Brain microvascular endothelial cell (primary cell): ENCODE measurements around the gene JAM3.

Experiments
- DNase-seq: peaks from one replicate; pipeline ENCODE4 v3.0.0-alpha.2; 2020
- H3K27ac ChIP-seq: fragments of 250-450 bp; sonication (Bioruptor Pico); 2 replicates; pipeline ENCODE4 v1.5.1; 2020; ENCODE audit warnings: mild to moderate bottlenecking, moderate library complexity
- H3K27me3 ChIP-seq: fragments of 250-450 bp; sonication (Bioruptor Pico); replicated peaks from 2 replicates; pipeline ENCODE4 v1.5.1; 2020; ENCODE audit warnings: mild to moderate bottlenecking
- H3K36me3 ChIP-seq: fragments of 250-450 bp; sonication (Bioruptor Pico); replicated peaks from 2 replicates; pipeline ENCODE4 v1.5.1; 2020; ENCODE audit warnings: mild to moderate bottlenecking
- H3K4me3 ChIP-seq: 2 replicates; pipeline ENCODE4 v1.5.1; 2011; ENCODE audit warnings: low read depth, mild to moderate bottlenecking, control low read depth, low read length, moderate library complexity
- in situ Hi-C: cut with HindIII; loops from 2 replicates; pipeline ENCODE4 v1.10.0; 2017; ENCODE audit warnings: low sequenced_read_pairs, low pct_ligation_motif_present
- TF ChIP-seq, protein P1 (sequence below): IDR thresholded peaks from 2 replicates; pipeline ENCODE4 v1.5.1; 2011; ENCODE audit warnings: low read depth, mild to moderate bottlenecking, moderate library complexity, low read length, control low read depth, inconsistent platforms; ENCODE audit errors: missing control alignments

Gene JAM3

GRCh38 chr11:134124660-134125451, 56.0 kb downstream of the JAM3 start:
- TF ChIP-seq, protein P1, sequence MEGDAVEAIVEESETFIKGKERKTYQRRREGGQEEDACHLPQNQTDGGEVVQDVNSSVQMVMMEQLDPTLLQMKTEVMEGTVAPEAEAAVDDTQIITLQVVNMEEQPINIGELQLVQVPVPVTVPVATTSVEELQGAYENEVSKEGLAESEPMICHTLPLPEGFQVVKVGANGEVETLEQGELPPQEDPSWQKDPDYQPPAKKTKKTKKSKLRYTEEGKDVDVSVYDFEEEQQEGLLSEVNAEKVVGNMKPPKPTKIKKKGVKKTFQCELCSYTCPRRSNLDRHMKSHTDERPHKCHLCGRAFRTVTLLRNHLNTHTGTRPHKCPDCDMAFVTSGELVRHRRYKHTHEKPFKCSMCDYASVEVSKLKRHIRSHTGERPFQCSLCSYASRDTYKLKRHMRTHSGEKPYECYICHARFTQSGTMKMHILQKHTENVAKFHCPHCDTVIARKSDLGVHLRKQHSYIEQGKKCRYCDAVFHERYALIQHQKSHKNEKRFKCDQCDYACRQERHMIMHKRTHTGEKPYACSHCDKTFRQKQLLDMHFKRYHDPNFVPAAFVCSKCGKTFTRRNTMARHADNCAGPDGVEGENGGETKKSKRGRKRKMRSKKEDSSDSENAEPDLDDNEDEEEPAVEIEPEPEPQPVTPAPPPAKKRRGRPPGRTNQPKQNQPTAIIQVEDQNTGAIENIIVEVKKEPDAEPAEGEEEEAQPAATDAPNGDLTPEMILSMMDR = no peak
- Histone ChIP-seq H3K27ac (no peak overlapping the region), H3K27me3 (no peaks in the 10 kb centered on the region), H3K4me3 (peak overlapping the region; percentile 51), H3K36me3 (no peaks in the 10 kb centered on the region)
- DNase-seq = peak; percentile 37
- in situ Hi-C loops = no loop called here

- DNase-seq = no peak
- TF ChIP-seq, protein P1 = no peak
- no peaks in the 10 kb centered on the region for H3K27me3 ChIP-seq
- in situ Hi-C loops = no loop called here
- H3K4me3 ChIP-seq = no peak overlapping the region
- no peaks in the 10 kb centered on the region for H3K36me3 ChIP-seq
- H3K27ac ChIP-seq = no peak overlapping the region
Measured at GRCh38 chr11:134125507-134125906, 56.6 kb downstream of the JAM3 start.

- peak overlapping the region; percentile 12 for H3K27ac ChIP-seq
- DNase-seq = peak; percentile 87
- TF ChIP-seq, protein P1 = no peak
- H3K27me3 ChIP-seq = no peaks in the 10 kb centered on the region
- no peak overlapping the region for H3K4me3 ChIP-seq
- in situ Hi-C loops = no loop called here
- H3K36me3 ChIP-seq = no peaks in the 10 kb centered on the region
Measured at GRCh38 chr11:134126217-134126822, 57.4 kb downstream of the JAM3 start.

DNA sequence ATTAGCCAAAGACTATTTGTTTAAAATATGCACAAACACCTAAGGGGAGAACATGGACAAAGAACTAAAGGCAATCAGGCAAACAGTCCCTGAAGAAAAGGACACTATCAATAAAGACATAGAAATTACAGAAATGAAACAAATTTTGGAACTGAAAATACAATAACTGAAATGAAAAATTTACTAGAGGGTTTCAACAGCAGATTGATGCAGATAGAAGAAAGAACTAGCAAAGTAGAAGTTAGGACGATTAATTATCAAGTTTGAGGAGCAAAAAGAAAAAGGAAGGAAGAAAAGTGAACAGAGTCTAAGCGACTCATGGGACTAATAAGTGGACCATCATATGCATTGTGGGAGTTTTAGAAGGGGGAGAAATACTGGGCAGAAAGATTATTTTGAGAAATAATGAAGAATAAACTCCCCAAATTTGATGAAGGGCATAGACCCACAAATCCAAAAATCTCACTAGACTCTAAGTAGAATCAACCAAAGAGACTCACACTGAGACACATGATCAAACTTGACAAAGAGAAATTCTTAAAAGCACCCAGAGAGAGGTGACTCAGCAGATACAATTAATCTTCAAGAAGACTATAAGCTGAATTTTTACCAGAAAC, 62.9 kb downstream of the JAM3 start:
- TF ChIP-seq, protein P1 = no peak
- no peak for DNase-seq
- no peaks in the 10 kb centered on the region for H3K27me3 ChIP-seq
- H3K4me3 ChIP-seq = no peak overlapping the region
- H3K36me3 ChIP-seq = no peaks in the 10 kb centered on the region
- H3K27ac ChIP-seq = no peak overlapping the region
- in situ Hi-C loops = no loop called here

DNA sequence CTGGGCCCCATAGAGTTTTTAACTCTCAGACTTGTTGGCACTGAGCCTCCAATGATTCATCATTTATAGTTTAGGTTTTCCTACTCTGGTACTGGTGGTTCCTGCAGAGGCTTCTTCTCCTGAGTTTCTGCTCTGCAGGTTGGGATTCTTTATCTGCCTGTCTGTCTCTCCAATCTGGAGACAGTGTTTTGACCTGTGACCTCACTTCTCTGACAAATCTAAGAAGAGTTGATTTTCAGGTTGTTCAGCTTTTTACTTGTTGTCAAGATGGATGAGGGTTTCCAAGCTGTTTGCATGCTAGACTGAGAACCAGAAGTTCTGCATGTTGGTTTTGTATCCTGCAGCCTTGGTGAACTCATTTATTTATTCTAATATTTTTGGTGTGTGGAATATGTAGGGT, 63.9 kb downstream of the JAM3 start:
- no peaks in the 10 kb centered on the region for H3K27me3 ChIP-seq
- TF ChIP-seq, protein P1 = no peak
- no peak for DNase-seq
- no peaks in the 10 kb centered on the region for H3K36me3 ChIP-seq
- H3K27ac ChIP-seq = no peak overlapping the region
- no peak overlapping the region for H3K4me3 ChIP-seq
- in situ Hi-C loops = no loop called here
